NCI-H446 treated with DMSO at 0.1 percent for 48 hours (cell line): ENCODE data around the gene KRTAP5-8.
"Not testable (repeated sequence)": the region's sequence is repeated elsewhere in the genome, so short reads cannot be mapped to it uniquely, and the experiment has no call there.

Experiments
- DNase-seq: peaks from one replicate; lab custom pipeline; 2025; lab: John Stamatoyannopoulos, UW

The KRTAP5-8 gene

GRCh38 chr11:71575723-71576424, 38.0 kb downstream of the KRTAP5-8 start:
- DNase-seq = no peak

- not testable (repeated sequence) for DNase-seq
Measured at GRCh38 chr11:71576688-71577465, 39.1 kb downstream of the KRTAP5-8 start.

GRCh38 chr11:71577469-71578004, 39.7 kb downstream of the KRTAP5-8 start:
- DNase-seq = no peak

- DNase-seq = not testable (repeated sequence)
Measured at GRCh38 chr11:71579513-71579912, 41.7 kb downstream of the KRTAP5-8 start.

- DNase-seq = peak; percentile 51
Measured at GRCh38 chr11:71580057-71581003, 42.5 kb downstream of the KRTAP5-8 start.

- DNase-seq = no peak
Measured at GRCh38 chr11:71581826-71582225, 44.0 kb downstream of the KRTAP5-8 start.

- DNase-seq = no peak
Measured at GRCh38 chr11:71582309-71582895, 44.6 kb downstream of the KRTAP5-8 start, which contains the start of gene KRTAP5-11. Gene KRTAP5-11 (minus strand): TSS chr11:71582875. CDS start chr11:71582837, 38 bp downstream.

GRCh38 chr11:71582969-71583368, 45.1 kb downstream of the KRTAP5-8 start:
- DNase-seq = not testable (repeated sequence)

- DNase-seq = not testable (repeated sequence)
Measured at GRCh38 chr11:71585673-71586072, 47.8 kb downstream of the KRTAP5-8 start.

- not testable (repeated sequence) for DNase-seq
Measured at GRCh38 chr11:71588314-71588713, 50.5 kb downstream of the KRTAP5-8 start.
